CD14-positive monocyte (primary cell): ENCODE results near the gene MAT2A. TPM values are rescaled to one million over a fixed set of nuclear protein-coding genes. Genes with fewer than 3 reads are reported as not detected.

Source experiments
- DNase-seq, 3 donors: peaks; one replicate each; pipeline ENCODE4 v3.0.0-alpha.2; 2011 to 2022
- H2AFZ ChIP-seq: 2 replicates; pipeline ENCODE4 v1.6.0; 2012; ENCODE audit warnings: mild to moderate bottlenecking, low read depth, low read length, inconsistent platforms; ENCODE audit not compliant: insufficient read depth, poor library complexity, severe bottlenecking
- H3K27ac ChIP-seq, 2 donors: 1 replicate in 1 of 2; 2 replicates in 1 of 2; pipeline ENCODE4 v1.5.1; 2012 to 2013; ENCODE audit warnings: low read length in 2 of 2, control low read depth in 1 of 2, inconsistent platforms in 1 of 2, low read depth in 1 of 2, mild to moderate bottlenecking in 1 of 2
- H3K27me3 ChIP-seq, 2 donors: one replicate each; pipeline versions ENCODE4 v1.6.0 to v1.6.1; 2011 to 2013; ENCODE audit warnings: low read length in 2 of 2; ENCODE audit not compliant: control insufficient read depth in 2 of 2, insufficient read depth in 2 of 2
- H3K36me3 ChIP-seq, 2 donors: replicated peaks in 1 of 2; 1 replicate in 1 of 2; 2 replicates in 1 of 2; pipeline versions ENCODE4 v1.5.1 to v1.6.1; 2012 to 2013; ENCODE audit warnings: low read length in 2 of 2, control low read depth in 1 of 2, inconsistent platforms in 1 of 2, mild to moderate bottlenecking in 1 of 2; ENCODE audit not compliant: insufficient read depth in 2 of 2, control insufficient read depth in 1 of 2
- H3K4me1 ChIP-seq, 2 donors: 1 replicate in 1 of 2; 2 replicates in 1 of 2; pipeline versions ENCODE4 v1.5.1 to v1.6.1; 2012 to 2013; ENCODE audit warnings: low read length in 2 of 2, control low read depth in 1 of 2, inconsistent platforms in 1 of 2, mild to moderate bottlenecking in 1 of 2, moderate library complexity in 1 of 2; ENCODE audit not compliant: insufficient read depth in 2 of 2, control insufficient read depth in 1 of 2
- H3K4me2 ChIP-seq: replicated peaks from 2 replicates; pipeline ENCODE3; 2012; ENCODE audit warnings: low read length, moderate library complexity, mild to moderate bottlenecking; ENCODE audit not compliant: poor library complexity, severe bottlenecking; ENCODE audit errors: extremely low read depth
- H3K4me3 ChIP-seq, 3 experiments: fragments of 200-600 bp in 1 of 3; sonication (generic) in 1 of 3; replicated peaks in 1 of 3; 1 replicate in 2 of 3; 2 replicates in 1 of 3; pipeline ENCODE4 v1.5.1; 2011 to 2013; ENCODE audit warnings: low read length in 3 of 3, mild to moderate bottlenecking in 3 of 3, control low read depth in 2 of 3, low read depth in 2 of 3, inconsistent platforms in 1 of 3, moderate library complexity in 1 of 3
- H3K79me2 ChIP-seq: 2 replicates; pipeline ENCODE4 v1.6.0; 2012; ENCODE audit warnings: mild to moderate bottlenecking, control low read depth, inconsistent platforms, low read length, moderate library complexity; ENCODE audit not compliant: insufficient read depth
- H3K9ac ChIP-seq: 2 replicates; pipeline ENCODE4 v1.6.0; 2017; ENCODE audit warnings: low read length, mild to moderate bottlenecking; ENCODE audit not compliant: insufficient read depth, poor library complexity, severe bottlenecking
- H3K9me3 ChIP-seq, 2 donors: replicated peaks in 1 of 2; 1 replicate in 1 of 2; 2 replicates in 1 of 2; pipeline versions ENCODE4 v1.5.1 to v1.6.1; 2012 to 2013; ENCODE audit warnings: low read length in 2 of 2, control low read depth in 1 of 2; ENCODE audit not compliant: control insufficient read depth in 1 of 2, insufficient read depth in 1 of 2
- H4K20me1 ChIP-seq: 2 replicates; pipeline ENCODE4 v1.6.0; 2012; ENCODE audit warnings: mild to moderate bottlenecking, low read length, control low read depth, moderate library complexity; ENCODE audit not compliant: insufficient read depth
- H3K27ac Mint-ChIP-seq, 7 donors: one replicate each; pipeline ENCODE4 v1.8.0; 2020; ENCODE audit warnings: mild to moderate bottlenecking in 7 of 7, mixed read lengths in 7 of 7, moderate library complexity in 6 of 7, inconsistent platforms in 2 of 7
- H3K27me3 Mint-ChIP-seq, 3 donors: one replicate each; pipeline ENCODE4 v1.8.0; 2021 to 2022; ENCODE audit warnings: low read depth in 3 of 3, mild to moderate bottlenecking in 3 of 3, mixed read lengths in 3 of 3, moderate library complexity in 3 of 3, inconsistent platforms in 1 of 3
- H3K36me3 Mint-ChIP-seq, 2 donors: one replicate each; pipeline ENCODE4 v1.8.0; 2020; ENCODE audit warnings: mixed read lengths in 2 of 2, inconsistent platforms in 1 of 2, mild to moderate bottlenecking in 1 of 2
- H3K4me1 Mint-ChIP-seq: one replicate; pipeline ENCODE4 v1.8.0; 2020; ENCODE audit warnings: mild to moderate bottlenecking, mixed read lengths
- H3K4me3 Mint-ChIP-seq, 2 donors: one replicate each; pipeline ENCODE4 v1.8.0; 2020; ENCODE audit warnings: mild to moderate bottlenecking in 2 of 2, mixed read lengths in 2 of 2, moderate library complexity in 1 of 2
- H3K9me3 Mint-ChIP-seq, 7 donors: one replicate each; pipeline ENCODE4 v1.8.0; 2020 to 2022; ENCODE audit warnings: mixed read lengths in 7 of 7, mild to moderate bottlenecking in 6 of 7, moderate library complexity in 6 of 7, inconsistent platforms in 2 of 7
- CTCF ChIP-seq: fragments of 200-600 bp; IDR thresholded peaks from one replicate; pipeline ENCODE4 v1.8.0; 2022; ENCODE audit warnings: antibody characterized with exemption, mild to moderate bottlenecking
- WGBS: methylation state at CpG from one replicate; pipeline ENCODE4 v1.1.5; 2013; ENCODE audit warnings: missing lambda C conversion rate; ENCODE audit not compliant: insufficient coverage; 5-methylcytosine and 5-hydroxymethylcytosine counted together
- intact Hi-C, 2 donors: fragments of 100-400 bp; cut with micrococcal nuclease; formaldehyde crosslinking; loops; one replicate each; pipeline versions ENCODE4 v1.15.0 to v1.15.1; 2023
- polyA plus RNA-seq, 3 donors: library from polyadenylated mRNA; depleted of rRNA in 1 of 3; unstranded in 2 of 3; stranded (reverse) in 1 of 3; fragments of 300-500 nt in 2 of 3; fragments of >200 nt in 1 of 3; fragmentation: Illumina TruSeq in 2 of 3; gene quantifications; 1 replicate in 2 of 3; 2 replicates in 1 of 3; pipeline ENCODE4 v1.2.3, GENCODE V29; 2012 to 2021

MAT2A gene
- polyA plus RNA-seq, 3 donors = 97.0 to 454 (median 117) TPM

- Histone ChIP-seq H2AFZ (no peak overlapping the region), H3K27me3 (no peaks in the 10 kb centered on the region), H3K4me2 (no peak overlapping the region), H3K27ac (no peak overlapping the region), H3K9me3 (no peaks in the 10 kb centered on the region), H4K20me1 (peaks cover 35% of the 10 kb centered on the region), H3K4me1 (peaks cover 19 to 27% of the 10 kb centered on the region in 2 donors), H3K36me3 (peaks cover 44 to 84% of the 10 kb centered on the region in 2 donors), H3K79me2 (peaks cover 3% of the 10 kb centered on the region), H3K4me3 (no peak overlapping the region), H3K9ac (no peak overlapping the region)
- no peak for TF ChIP-seq CTCF
- H3K4me3 Mint-ChIP-seq = no peak overlapping the region
- 85% methylated on average over 2 of the region's 2 CpGs for WGBS
- intact Hi-C loops = no loop called here
- H3K36me3 Mint-ChIP-seq = peaks cover 55 to 81% of the 10 kb centered on the region in 2 donors
- H3K4me1 Mint-ChIP-seq = peaks cover 28% of the 10 kb centered on the region
- peaks cover 0 to 2% (median 0%) of the 10 kb centered on the region in 3 donors for H3K27me3 Mint-ChIP-seq
- H3K27ac Mint-ChIP-seq = peak overlapping the region in 1 of 7 donors; percentile 82
- no peaks in the 10 kb centered on the region for H3K9me3 Mint-ChIP-seq
- DNase-seq = no peak
These were observed 9.6 kb downstream of the MAT2A start for GRCh38 chr2:85548608-85548900.

- DNase-seq = no peak
- Mint-ChIP-seq H3K9me3 (no peaks in the 10 kb centered on the region), H3K27ac (peak overlapping the region in 1 of 7 donors; percentile 28), H3K4me1 (peaks cover 28% of the 10 kb centered on the region), H3K4me3 (no peak overlapping the region), H3K36me3 (peaks cover 55 to 81% of the 10 kb centered on the region in 2 donors), H3K27me3 (peaks cover 0 to 2% (median 0%) of the 10 kb centered on the region in 3 donors)
- WGBS = 93% methylated on average over 6 of the region's 10 CpGs
- Histone ChIP-seq H3K27ac (no peak overlapping the region), H3K36me3 (peaks cover 43 to 84% of the 10 kb centered on the region in 2 donors), H3K4me1 (peaks cover 19 to 27% of the 10 kb centered on the region in 2 donors), H2AFZ (no peak overlapping the region), H3K4me3 (no peak overlapping the region), H3K79me2 (peaks cover 3% of the 10 kb centered on the region), H3K9ac (no peak overlapping the region), H3K9me3 (no peaks in the 10 kb centered on the region), H3K27me3 (no peaks in the 10 kb centered on the region), H3K4me2 (no peak overlapping the region), H4K20me1 (peaks cover 30% of the 10 kb centered on the region)
- no peak for TF ChIP-seq CTCF
- intact Hi-C loops = no loop called here
These were observed 10.1 kb downstream of the MAT2A start for GRCh38 chr2:85549095-85549494.
